ENCODE results near the gene CCND1.
"Not testable (repeated sequence)": the region's sequence is repeated elsewhere in the genome, so short reads cannot be mapped to it uniquely, and the experiment has no call there.

Gene CCND1

DNA sequence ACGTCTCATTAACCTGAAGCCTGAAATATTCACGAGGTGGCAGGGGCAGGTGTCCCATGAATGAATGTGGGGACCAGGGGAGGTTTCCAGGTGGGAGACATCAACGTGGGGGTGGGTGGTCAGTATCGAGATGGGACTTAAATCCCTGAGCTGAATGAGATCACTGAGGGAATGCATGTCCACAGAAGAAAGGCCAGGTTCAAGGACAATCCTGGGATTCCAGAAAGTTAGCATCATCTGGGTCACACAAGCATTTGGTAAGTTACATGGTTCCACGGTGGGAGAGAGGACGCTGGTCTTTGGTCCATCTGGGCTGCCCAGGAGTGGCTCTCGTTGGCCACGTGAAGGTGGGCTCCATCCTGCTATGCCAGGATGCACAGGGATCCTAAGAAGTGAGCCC, 22.7 kb upstream of the CCND1 start:
- DNase-seq (ENCODE audit: low spot score): no peak

DNA sequence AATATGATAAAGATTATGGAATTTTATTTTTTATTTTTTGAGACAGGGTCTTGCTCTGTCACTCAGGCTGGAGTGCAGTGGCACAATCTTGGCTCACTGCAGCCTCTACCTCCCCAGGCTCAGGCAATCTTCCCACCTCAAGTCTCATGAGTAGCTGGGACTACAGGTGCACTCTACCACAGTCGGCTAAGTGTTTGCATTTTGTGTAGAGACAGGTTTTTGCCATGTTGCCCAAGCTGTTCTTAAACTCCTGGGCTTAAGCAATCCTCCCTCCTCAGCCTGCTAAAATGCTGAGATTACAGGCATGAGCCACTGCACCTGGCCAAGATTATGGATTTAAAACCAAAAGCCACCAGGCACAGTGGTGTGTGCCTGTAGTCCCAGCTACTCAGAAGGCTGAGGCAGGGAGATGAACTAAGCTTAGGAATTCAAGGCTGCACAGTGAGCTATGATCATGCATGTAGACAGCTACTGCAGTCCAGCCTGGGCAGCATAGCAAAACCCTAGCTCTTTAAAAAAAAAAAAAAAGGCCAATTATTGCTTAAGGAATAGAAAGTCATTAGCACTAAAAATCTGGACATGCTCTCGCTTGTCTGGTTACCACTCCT, 20.2 kb upstream of the CCND1 start:
- no peak for DNase-seq (ENCODE audit: low spot score)

DNA sequence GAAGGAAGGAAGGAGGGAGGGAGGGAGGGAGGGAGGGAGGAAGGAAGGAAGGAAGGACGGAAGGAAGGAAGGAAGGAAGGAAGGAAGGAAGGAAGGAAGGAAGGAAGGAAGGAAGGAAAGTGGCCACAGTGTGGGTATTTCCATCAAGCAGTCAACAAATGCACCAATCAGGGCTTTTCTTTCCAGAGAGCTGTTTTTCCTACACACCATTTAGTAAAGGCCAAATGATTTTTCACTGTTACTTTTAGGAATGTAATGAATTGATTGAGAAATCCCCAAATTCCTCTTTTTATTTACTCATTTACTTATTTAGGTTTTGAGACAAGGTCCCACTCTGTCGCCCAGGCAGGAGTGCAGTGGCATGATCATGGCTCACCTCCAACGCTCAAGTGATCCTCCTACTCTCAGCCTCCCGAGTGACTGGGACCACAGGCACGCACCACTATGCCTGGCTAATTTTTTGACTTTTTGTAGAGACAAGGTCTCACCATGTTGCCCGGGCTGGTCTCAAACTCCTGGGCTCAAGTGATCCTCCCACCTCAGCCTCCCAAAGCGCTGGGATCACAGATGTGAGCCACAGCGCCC, 18.8 kb upstream of the CCND1 start:
- DNase-seq (ENCODE audit: low spot score): not testable (repeated sequence)

DNA sequence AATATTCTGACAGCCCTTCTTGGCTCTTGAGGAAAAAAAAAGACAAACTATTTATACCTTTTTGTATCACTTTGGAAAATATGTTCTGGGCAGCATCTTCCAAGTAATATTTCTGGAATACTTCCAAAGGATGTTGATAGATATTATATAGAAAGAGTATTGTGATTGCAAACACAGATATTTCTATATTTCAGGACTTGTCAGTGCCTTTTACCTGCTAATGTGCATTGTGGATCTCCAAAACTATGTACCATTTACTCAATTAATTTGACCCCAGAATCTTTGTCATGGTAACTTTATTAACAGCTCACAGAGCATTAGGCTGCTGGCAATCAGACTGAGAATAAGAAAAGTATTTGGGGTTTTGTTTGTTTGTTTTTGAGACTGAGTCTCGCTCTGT, 16.7 kb upstream of the CCND1 start:
- DNase-seq (ENCODE audit: low spot score): no peak

DNA sequence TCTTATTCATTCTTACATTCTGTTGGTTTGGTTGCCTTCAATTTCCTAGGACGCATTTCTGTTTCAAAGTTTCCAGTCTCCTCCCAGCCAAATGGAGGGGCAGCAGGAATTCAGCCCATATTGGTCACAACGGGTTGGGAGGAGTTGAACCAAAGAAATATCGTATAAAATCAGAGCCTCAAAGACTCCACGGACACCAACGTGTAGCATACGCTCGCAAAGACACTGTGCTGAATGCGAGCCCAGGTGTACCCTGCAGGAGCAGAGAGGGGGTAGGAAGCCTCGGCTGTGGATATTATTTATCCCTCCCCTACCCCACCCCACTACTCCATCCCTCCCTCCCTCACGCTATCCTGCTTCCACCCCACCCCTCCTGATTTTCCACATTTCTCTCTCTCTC, 15.5 kb upstream of the CCND1 start:
- DNase-seq (ENCODE audit: low spot score): no peak

DNA sequence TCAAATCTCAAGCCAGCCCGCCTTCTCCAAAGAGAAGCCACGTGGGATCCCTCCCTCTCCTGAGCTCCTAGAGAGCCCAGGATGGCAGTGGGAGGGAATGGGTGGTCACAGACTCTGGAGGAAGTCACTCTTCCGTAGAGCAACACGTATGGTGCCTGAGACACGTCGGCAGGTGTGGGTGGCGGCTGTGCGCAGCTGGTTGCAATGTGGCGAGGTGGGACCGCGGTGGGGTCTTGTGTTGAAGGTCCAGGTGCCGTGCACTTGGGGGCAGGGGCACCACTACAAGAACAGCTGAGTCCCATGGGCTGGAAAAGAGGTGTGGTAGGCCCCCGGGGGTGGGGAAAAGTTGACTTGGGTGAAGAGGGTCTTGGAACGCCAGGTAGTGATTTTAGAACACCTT, 13.4 kb upstream of the CCND1 start:
- DNase-seq (ENCODE audit: low spot score): no peak

DNA sequence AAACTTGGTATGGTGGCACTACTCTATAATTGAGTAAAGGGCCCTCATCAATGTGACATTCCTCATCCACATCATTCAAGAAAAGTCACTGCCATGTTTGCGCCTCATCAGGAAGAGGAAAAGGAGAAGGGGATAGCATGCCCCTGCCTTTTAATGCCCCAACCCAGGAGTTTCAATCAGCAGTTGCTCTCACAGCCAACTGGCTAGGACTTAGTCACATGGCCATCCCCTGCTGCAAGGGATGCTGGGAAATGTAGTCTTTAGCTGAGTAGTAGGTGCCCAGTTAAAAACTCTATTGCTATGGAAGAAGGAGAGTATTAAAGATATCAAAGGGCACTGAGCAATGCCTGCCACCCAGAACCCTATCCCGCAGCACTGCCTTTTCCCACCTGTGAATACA, 10.9 kb upstream of the CCND1 start:
- no peak for DNase-seq (ENCODE audit: low spot score)

DNA sequence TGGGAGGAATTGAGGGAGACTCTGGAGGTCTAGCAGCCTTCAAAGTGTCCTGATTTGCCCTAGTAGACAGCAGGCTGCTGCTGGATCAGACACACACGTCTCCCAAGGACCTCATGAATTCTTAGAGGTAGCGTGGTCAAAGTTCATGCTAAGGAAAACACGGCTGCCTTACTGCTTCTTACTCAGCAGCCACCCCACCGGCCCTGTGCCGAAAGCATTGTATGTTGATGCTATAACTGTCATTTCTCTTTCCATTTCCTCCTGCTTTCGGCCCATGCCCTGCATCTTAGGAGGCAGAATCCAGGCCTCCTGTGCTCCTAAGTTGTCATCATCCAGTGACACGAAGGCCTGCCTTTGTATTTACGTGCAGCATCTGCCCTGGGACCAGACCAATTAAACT, 10.5 kb upstream of the CCND1 start:
- DNase-seq (ENCODE audit: low spot score): no peak

DNA sequence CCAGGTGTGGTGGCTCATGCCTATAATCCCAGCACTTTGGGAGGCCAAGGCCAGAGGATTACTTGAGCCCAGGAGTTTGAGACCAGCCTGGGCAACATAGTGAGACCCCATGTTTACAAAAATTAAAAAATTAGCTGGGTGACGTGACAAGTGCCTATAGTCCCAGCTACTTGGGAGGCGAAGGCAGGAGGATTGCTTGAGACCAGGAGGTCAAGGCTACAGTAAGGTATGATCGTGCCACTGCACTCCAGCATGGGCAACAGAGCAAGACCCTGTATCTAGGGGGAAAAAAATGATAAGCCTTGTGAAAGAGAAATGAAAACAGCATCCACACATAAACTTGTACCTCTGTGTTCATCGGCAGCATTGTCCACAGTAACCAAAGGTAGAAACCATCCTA, 8.1 kb upstream of the CCND1 start:
- no peak for DNase-seq (ENCODE audit: low spot score)

DNA sequence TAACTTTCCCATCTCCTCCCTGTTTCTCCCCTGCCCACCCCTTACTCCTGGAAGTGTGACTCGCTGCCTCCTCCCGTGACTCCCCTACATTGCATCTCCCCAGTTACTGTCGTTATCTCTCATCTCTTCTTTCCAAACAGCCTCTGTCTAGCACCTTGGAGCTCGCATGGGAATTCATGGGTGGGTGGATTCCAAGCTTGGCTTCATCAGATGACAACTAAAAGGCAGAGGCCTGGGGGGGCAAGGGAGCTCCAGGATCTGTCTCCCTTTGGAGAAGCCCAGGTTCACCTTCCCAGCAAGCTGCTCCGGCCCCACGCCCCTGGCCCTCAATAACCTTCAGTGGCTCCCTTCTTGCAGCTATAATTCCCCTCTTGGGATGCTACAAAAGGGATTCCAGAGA, 6.9 kb upstream of the CCND1 start:
- no peak for DNase-seq (ENCODE audit: low spot score)

DNA sequence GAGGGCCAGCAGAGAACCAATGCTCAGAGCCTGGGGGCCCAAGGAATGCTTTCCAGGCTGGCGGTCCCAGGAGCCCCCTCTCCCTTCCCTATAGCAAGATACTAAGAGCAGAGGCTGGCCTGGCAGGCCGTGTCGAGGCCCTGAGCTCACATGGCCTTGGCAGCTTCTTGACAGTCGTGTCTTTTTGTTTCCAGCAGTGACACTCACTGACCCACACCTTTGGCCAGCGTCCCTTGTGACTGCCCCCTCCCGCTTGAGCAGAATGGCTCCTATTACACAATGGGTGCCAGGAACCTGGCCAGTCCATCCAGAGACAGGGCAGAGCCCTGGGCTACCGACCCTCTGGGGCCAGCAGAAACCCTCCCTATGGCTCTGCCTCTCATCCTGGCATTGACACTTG, 6.4 kb upstream of the CCND1 start:
- DNase-seq (ENCODE audit: low spot score): no peak

DNA sequence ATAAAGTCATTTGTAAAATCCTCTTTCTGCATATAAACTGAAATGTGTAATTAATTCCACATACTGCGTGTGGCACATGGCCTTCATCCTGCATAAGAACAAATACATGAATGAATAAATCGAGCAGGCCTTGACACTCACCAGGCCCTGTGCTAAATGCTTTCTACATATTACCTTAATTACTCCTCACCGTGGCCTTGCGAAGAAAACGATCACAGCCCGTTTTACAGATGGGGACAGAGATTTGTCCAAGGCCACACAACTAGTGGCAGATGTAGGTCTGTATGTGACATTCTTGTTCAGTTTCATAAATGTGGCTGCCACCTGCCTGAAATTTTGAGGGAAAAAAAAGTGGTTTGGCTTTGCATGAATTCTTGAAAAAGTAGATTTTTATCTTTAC, 5.8 kb upstream of the CCND1 start:
- DNase-seq (ENCODE audit: low spot score): no peak

DNA sequence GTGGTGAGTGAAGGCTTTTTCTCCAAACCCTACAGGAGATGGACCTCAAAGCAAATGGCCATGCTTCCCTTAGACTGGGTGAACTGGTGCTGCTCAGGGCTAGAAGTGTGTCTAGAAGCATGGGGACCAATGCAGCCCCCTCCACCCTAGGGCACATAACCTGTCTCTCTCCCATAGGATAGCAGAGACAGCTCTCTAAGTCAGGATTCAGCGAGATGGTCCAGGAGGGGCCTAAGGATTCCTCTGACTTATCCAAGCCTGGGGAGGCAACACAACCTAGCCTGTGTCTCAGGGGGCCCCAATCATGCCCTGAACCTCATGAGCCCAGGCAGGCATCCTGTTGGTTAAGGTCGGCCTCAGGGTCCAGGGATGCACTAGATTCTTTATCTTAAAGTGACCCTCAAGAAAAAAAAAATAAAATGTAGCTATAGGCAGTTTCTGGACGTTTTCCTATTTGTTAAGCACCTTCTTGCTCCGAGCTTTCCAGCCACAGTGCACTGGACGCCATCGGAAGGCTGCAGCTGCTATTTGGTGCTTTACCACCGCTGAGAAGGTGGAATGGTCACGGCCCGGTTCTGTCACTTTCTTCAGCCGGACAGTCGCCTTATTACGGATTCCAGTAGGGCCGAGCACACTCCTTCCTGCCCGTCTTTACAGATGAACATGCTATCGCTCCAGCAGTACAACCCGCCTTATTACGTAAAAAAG, 5.0 kb upstream of the CCND1 start:
- no peak for DNase-seq (ENCODE audit: low spot score)

DNA sequence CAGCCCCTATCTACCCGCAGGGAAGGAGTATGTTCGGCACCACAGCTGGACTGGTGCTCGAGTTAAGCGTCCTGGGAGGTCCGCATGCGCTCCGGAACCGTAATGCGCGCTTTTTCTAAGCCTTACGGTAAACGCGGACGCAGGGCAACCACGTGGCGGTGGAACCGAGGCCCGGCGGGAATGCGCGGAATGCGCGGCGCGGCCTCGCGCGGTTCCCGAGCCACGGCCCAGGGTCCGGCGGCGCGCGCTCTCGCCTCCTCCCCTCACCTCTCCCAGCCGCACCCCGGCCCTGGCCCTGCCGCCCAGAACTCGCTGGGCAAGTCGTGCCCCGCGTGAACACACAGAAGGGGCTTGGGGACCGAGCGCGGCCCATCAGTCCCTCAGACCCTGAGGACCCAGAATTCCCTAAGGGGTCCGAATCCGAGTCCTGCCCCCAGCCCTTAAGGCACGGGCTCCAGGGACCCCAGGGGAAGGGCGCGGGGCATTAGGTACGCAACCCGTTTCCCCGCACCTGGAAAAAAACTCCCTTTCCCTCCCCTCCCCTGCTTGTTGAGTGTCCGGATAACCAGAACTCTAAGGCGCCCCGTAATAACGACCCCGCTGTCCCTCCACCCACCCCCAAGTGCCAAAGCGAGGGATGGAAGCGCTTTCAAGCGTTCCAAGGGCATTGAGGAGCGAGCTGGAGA, 4.3 kb upstream of the CCND1 start:
- peak; percentile 86 for DNase-seq (ENCODE audit: low spot score)

DNA sequence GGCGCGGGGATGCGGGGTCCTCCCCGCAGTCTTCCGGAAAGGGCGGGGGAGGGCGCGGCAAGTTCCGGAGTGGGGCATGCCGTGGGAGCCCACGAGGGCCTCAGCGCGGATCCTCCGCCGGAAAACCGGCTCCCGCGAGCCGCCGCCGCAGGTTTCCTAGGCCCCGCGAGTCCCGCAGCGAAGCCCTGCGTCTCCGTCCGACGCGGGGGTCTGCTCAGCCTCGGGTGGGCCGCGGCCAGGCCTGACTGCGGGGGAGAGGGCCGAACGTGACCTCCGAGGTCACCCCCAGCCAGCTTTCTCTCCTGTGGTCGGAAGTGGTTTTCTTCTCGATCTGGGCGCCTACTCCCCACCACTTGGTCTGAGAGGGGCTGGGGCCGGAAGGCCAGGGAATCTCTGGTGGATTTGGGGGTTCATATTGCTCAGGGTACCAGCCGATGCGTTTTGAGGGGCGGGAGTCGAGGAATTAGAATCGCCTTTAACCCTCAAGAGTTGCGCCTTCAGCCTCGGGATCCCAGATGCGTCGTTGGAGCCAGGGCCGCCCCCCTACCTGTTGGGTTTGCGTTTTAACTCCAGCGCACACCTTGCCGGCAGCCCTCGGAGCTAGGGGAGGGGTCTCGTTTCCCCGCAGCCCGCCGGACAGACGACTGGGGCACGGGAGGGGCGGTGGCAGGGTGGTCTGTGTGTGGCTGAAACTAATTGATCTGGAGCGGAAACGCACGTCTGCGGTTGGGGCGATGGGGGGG, 3.6 kb upstream of the CCND1 start:
- no peak for DNase-seq (ENCODE audit: low spot score)

DNA sequence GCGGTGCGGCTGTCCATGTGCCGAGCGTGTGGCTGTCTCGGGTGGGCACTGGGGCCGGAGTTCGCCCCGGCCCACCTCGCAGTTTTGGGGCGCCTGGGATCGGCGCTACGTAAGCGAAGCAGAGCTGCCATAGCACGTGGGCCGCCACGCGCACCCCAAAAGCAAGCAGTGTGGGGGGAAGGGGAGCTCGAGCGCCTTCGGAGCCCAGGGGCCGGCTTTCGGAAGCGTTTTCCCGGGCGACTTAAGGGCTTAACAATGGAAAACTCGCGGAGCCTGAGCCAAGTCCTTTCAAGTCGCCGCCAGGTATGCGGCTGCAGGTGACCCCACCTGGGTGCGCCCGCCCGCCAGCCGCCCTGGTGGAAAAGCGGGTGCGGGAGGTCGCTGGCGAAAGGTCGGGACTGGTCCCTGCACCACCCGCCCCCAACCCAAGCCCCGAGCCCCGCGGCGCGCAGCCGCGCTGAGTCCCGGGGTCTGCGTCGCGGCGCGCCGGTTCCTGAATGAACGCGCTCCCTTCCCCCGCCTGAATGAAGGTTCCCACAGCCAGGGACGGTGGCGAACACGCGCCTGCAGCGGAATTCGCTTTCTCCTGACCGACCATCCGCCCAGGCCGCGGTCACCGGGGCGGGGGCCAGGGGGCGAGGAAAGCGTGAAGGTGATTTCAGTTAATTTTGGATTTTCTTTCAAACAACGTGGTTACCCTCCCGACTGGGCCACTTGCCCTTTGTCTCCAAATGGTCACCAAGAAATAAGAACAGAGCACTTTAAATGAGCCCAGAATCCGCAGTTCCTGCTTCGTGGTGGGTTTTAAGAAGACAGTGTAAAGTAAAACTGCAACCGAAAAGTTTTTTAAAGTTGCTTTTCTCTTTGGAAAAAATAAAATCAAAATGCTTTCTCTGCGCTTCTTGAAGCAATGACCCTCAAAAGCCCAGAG, 2.8 kb upstream of the CCND1 start:
- peak; percentile 73 for DNase-seq (ENCODE audit: low spot score)

DNA sequence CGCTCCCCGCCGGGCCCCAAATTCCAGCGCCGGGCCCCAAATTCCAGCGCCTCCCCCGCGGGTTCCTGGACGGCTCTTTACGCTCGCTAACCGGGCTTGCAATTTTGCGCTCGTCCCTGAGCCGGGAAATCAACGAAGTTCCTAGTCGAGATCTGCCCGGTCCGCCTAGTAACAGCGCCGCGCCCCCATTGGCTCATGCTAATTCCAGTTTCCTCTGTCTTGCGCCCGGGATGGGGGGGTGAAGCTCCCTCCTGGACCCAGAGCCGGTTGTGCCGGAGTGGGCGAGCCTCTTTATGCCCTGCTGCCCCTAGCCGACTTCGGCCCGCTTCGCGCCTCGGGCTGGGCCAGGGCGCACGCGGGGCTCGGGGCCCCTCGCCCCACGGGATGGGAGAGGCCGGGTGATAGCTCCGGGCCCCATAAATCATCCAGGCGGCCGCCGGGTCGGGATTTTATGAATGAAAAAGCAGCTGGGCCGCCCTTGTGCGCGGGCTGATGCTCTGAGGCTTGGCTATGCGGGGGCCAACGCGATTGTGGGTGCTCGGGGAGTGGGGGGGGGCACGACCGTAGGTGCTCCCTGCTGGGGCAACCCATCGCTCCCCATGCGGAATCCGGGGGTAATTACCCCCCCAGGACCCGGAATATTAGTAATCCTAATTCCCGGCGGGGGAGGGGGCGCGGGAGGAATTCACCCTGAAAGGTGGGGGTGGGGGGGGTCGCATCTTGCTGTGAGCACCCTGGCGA, 1.8 kb upstream of the CCND1 start:
- peak; percentile 97 for DNase-seq (ENCODE audit: low spot score)

DNA sequence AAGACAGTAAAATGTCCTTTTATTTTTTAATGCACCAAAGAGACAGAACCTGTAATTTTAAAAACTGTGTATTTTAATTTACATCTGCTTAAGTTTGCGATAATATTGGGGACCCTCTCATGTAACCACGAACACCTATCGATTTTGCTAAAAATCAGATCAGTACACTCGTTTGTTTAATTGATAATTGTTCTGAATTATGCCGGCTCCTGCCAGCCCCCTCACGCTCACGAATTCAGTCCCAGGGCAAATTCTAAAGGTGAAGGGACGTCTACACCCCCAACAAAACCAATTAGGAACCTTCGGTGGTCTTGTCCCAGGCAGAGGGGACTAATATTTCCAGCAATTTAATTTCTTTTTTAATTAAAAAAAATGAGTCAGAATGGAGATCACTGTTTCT, 1.1 kb upstream of the CCND1 start:
- no peak for DNase-seq (ENCODE audit: low spot score)

DNA sequence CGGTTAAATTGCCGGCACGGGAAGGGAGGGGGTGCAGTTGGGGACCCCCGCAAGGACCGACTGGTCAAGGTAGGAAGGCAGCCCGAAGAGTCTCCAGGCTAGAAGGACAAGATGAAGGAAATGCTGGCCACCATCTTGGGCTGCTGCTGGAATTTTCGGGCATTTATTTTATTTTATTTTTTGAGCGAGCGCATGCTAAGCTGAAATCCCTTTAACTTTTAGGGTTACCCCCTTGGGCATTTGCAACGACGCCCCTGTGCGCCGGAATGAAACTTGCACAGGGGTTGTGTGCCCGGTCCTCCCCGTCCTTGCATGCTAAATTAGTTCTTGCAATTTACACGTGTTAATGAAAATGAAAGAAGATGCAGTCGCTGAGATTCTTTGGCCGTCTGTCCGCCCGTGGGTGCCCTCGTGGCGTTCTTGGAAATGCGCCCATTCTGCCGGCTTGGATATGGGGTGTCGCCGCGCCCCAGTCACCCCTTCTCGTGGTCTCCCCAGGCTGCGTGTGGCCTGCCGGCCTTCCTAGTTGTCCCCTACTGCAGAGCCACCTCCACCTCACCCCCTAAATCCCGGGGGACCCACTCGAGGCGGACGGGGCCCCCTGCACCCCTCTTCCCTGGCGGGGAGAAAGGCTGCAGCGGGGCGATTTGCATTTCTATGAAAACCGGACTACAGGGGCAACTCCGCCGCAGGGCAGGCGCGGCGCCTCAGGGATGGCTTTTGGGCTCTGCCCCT, 529 bp upstream of the CCND1 start:
- DNase-seq (ENCODE audit: low spot score): peak; percentile 49
